ENCODE data around the gene CLEC18A. TPM values are rescaled to one million over a fixed set of nuclear protein-coding genes. Genes with fewer than 3 reads are reported as not detected.
A peak's percentile ranks its signal among the peaks of the same experiment; 100 is the strongest.

Gene CLEC18A
- total and polyA plus RNA-seq, 2 of the 4 experiments (the other 2 are of a cell fraction): under 0.01 TPM; not detected in 1

DNA sequence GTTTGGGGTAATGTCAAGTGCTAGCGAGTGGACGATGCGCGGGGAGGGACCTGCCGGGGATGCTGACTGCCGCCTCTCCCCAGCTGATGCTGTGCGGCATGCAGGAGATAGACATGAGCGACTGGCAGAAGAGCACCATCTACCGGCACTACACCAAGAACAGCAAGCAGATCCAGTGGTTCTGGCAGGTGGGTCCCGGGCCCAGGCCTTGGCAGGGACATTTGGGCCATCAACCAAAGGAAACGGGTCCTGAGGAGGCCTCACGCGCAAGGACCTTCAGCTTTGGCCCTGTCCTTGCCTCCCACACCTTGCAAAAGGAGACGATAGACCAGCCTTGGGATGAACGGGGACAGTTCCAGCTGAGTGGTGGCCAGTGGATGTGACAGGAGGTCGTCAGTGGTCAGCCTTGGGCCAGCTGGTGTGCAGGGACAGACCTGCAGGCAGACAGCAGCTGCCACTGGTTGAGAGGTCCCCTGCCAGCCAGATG lies 13.6 kb upstream of the CLEC18A start:
- Histone ChIP-seq H3K14ac (replicated peaks; ENCODE audit: low read depth, low read length) (no peak overlapping the region), H3K4ac (ENCODE audit: low read depth, low read length) (no peak overlapping the region), H3K36me3 (ENCODE audit: control insufficient read depth, insufficient read depth, low read length) (peaks cover 53% of the 10 kb centered on the region), H4K8ac (ENCODE audit: low read depth in 2 of 2, low read length in 2 of 2) (no peak overlapping the region), H2BK5ac (ENCODE audit: low read depth, low read length, poor library complexity, severe bottlenecking) (no peak overlapping the region), H3K18ac (ENCODE audit: low read depth, low read length) (no peak overlapping the region), H3K4me2 (ENCODE audit: low read depth, low read length) (no peak overlapping the region), H2AK5ac (ENCODE audit: low read depth, low read length) (no peak overlapping the region), H3K9me1 (ENCODE audit: insufficient read depth, low read length) (0 out of 2 replicates have a peak, but pooled peaks cover 3% of the 10 kb centered on the region), H3K23ac (ENCODE audit: low read depth, low read length) (no peak overlapping the region), H4K91ac (ENCODE audit: insufficient read depth, low read depth, low read length) (no peak overlapping the region), H3K56ac (ENCODE audit: extremely low read depth, insufficient read depth, low read length) (no peak overlapping the region), H2BK120ac (ENCODE audit: low read depth, low read length) (no peak overlapping the region), H4K5ac (ENCODE audit: low read depth, low read length) (no peak overlapping the region), H3K4me3 (ENCODE audit: insufficient read depth, low read depth, low read length) (no peak overlapping the region), H4K20me1 (ENCODE audit: insufficient read depth, low read length) (no peaks in the 10 kb centered on the region), H2AFZ (replicated peaks; ENCODE audit: low read length, poor library complexity) (no peak overlapping the region), H3K4me1 (ENCODE audit: control insufficient read depth, insufficient read depth, low read length) (no peaks in the 10 kb centered on the region), H3K27ac (ENCODE audit: insufficient read depth, low read length) (no peak overlapping the region), H3K79me1 (ENCODE audit: low read depth in 1 of 2, low read length in 2 of 2) (no peaks in the 10 kb centered on the region), H2BK15ac (ENCODE audit: low read depth, low read length) (no peak overlapping the region), H3K9ac (ENCODE audit: low read depth, low read length) (no peak overlapping the region), H2AK9ac (replicated peaks; ENCODE audit: low read depth, low read length, poor library complexity) (no peak overlapping the region), H3K27me3 (ENCODE audit: control insufficient read depth, insufficient read depth, low read length) (no peaks in the 10 kb centered on the region), H2BK20ac (ENCODE audit: low read depth, low read length) (no peak overlapping the region), H3K9me3 (ENCODE audit: control insufficient read depth, insufficient read depth, low read length) (no peaks in the 10 kb centered on the region)
- ChIA-PET POLR2A (ENCODE audit: unreplicated experiment) (no interaction called here), CTCF (interaction anchor here (0.6 to 1.0 kb wide), 2 partner anchors 25 to 138 kb away, joined by 3 read pairs; no protein-coding TSS in a partner anchor)
- dilution Hi-C loops (cut with HindIII; ENCODE audit: low sequenced_read_pairs, unreplicated experiment) (no loop called here), intact Hi-C loops (cut with micrococcal nuclease) (no loop called here), in situ Hi-C loops (cut with MboI; ENCODE audit: low sequenced_read_pairs) (no loop called here)
- BruUV-seq (replicated peaks): no TSS peak
- DNase-seq (no peak), ATAC-seq (ENCODE audit: low read depth) (no peak; the same call in 1 of the 2 replicates)
- TF ChIP-seq, protein P1, sequence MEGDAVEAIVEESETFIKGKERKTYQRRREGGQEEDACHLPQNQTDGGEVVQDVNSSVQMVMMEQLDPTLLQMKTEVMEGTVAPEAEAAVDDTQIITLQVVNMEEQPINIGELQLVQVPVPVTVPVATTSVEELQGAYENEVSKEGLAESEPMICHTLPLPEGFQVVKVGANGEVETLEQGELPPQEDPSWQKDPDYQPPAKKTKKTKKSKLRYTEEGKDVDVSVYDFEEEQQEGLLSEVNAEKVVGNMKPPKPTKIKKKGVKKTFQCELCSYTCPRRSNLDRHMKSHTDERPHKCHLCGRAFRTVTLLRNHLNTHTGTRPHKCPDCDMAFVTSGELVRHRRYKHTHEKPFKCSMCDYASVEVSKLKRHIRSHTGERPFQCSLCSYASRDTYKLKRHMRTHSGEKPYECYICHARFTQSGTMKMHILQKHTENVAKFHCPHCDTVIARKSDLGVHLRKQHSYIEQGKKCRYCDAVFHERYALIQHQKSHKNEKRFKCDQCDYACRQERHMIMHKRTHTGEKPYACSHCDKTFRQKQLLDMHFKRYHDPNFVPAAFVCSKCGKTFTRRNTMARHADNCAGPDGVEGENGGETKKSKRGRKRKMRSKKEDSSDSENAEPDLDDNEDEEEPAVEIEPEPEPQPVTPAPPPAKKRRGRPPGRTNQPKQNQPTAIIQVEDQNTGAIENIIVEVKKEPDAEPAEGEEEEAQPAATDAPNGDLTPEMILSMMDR (conservative IDR thresholded peaks at IDR 0.05; ENCODE audit: low read depth, low read length): 0 out of 2 replicates have a peak, but pooled peaks have one; percentile 18
- TF ChIP-seq MAZ (IDR thresholded peaks at IDR 0.05; ENCODE audit: borderline replicate concordance, low read depth, low read length): no peak
- no peak for TF ChIP-seq MXI1 (IDR thresholded peaks at IDR 0.05; ENCODE audit: borderline replicate concordance, low read depth, low read length)
- WGBS, 2 experiments (ENCODE audit: extremely low coverage in 2 of 2, insufficient read length in 1 of 2): 96% methylated on average over 11 of the region's 16 CpGs; no CpG with 5 or more reads in 1 of the 2 experiments
